Measurements from ENCODE around the gene TUBB.
"Not testable (repeated sequence)": the region's sequence is repeated elsewhere in the genome, so short reads cannot be mapped to it uniquely, and the experiment has no call there.

Gene TUBB

DNA sequence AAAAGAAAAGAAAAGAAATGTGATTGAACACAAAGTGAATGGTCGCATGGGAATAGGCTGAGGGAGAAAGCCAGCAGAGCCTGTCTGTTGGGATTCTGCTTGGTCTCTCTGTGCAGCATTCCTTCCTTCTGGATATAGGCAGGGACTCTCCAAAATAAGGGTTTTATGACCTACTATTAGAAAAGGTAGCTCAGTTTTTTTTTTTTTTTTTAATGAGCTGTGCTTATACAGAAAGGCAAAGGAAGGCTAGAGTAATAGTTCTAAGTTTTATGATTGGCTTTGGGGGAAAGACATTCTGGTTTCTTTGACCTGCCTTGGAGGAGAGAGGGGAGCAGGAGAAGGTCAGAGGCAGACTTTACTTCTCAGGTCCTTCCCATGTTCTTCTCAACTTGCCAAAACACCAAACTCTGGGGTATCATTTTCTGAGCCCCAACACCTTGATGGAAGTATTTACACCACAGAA is 43.0 kb downstream of the TUBB start:
- no peak for DNase-seq

DNA sequence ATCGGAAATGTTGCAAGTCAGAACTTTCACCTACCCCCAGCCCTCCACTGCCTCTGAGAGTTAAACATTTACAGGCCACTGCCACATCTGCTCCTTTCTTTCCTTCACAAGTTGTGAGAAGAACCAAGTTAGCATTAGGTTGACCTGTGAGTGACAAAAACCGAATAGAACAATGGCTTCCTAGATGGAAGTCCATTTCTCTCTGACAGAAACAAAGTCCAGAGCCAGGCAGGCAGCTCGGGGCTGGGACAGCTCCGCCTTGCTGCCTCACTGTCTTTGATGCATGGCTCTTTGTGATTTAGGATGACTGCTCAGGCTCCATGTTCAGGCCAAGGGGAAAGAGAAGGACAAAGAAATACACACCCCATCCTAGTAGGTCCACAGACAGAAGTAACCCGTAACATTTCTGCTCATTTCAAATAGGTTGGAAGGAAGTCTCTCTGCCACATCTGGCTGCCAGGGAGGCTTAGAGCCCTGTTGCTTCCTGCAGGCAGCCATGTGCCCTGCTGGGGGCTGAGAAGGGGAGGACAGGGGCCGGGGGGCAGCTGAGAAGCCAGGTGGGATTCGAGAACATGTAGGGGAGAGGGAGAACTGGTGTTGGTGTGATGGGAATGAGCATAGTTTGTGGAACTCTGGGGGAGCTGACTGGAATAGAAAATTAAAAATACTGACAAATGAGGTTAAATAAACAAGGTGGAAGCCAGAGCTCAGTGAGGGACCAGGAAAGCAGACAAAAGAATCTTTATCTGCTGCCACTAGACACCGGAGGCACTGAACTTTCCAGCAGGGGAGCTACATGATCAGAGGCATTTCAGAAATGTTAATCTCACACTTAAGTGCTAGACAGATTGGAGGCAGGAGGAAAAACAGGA is 43.7 kb downstream of the TUBB start:
- no peak for DNase-seq

DNA sequence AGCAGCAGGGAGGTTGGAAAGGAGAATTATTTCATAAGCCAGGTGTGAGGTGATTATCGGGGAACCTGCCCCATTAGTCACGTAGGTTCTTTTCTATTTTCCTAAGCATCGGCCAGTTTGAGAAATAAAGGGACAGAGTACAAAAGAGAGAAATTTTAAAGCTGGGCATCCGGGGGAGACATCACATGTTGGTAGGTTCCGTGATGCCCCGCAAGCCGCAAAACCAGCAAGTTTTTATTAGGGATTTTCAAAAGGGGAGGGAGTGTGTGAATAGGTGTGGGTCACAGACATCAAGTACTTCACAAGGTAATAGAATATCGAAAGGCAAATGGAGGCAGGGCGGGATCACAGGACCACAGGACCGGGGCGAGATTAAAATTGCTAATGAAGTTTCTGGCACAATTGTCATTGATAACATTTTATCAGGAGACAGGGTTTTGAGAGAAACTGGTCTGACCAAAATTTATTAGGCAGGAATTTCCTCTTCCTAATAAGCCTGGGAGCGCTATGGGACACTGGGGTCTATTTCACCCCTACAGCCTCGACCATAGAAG is 44.4 kb downstream of the TUBB start:
- DNase-seq, result not testable (repeated sequence)

DNA sequence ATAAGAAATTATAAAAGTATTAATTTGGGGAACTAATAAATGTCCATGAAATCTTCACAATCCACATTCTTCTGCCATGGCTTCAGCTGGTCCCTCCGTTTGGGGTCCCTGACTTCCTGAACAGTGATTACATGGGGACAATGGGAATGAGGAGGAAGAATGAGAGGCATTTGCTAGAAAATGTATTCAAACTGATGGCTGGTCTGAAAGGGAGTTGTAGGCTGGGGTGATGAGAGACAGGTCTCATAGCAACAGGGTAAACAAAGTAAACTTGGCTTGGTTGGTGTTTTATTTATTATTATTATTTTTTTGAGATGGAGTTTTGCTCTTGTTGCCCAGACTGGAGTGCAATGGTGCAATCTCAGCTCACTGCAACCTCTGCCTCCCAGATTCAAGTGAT is 45.3 kb downstream of the TUBB start:
- not testable (repeated sequence) for DNase-seq

DNA sequence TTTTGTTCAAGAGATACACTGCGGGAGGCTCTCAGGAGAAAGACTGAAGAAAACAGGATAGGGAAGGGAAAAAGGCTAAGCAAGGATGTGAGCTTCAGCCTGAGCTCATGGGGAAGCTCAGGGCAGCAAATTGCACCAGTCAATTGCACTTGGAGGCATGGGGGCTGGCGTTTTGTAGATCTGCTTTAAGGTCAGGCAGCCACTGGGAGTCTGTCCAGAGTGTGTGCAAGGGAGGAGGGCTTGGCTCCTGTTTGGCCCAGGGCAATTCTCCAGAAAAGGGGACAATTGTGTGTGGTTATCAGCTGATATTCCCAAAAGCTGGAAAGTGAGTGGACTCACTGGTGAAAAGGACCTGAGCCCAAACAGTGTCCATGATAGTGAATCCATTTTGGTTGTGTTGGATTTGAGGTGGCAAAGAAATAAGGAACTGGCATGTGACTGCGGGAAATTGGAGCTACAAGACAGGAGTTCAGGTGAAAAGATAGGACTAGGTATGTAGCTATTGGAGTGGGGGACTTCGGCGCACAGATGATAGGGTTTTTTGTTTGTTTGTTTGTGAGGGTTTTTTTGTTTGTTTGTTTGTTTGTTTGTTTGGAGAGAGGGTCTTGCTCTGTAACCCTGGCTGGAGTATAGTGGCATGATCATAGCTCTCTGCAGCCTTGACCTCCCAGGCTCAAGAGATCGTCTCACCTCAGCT is 46.5 kb downstream of the TUBB start:
- no peak for DNase-seq

DNA sequence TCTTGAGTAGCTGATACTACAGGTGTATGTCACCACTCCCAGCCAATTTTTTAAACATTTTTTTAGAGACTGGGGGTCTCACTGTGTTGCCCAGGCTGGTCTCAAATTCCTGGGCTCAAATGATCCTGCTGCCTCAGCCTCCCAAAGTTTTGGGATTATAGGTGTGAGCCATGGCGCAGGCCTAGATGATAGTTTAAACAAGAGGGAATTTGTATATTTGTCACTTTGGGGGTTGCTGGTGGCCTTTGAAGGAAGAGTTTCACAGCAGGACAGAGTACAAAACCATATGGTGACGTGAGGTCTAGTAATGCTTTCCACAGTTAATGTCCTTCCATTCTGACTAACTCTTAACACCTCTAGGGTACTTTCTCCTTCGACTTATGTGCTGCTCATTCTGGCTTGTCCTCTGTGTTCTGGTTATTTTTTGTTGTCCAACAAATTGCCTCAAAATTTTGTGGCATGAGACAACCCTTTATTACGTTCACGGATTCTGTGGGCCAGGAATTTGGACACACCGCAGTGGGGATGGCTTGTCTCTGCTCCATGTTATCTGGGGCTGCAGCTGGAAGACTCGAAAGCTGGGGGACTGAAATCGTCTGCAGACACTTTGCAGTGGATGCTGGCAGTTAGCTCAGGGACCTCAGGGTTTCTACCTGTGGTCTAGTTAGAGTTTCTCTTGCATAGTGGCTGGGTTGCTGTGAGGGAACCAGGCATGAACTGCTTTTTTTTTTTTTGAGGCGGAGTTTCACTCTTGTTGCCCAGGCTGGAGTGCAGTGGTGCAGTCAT is 47.2 kb downstream of the TUBB start:
- no peak for DNase-seq

DNA sequence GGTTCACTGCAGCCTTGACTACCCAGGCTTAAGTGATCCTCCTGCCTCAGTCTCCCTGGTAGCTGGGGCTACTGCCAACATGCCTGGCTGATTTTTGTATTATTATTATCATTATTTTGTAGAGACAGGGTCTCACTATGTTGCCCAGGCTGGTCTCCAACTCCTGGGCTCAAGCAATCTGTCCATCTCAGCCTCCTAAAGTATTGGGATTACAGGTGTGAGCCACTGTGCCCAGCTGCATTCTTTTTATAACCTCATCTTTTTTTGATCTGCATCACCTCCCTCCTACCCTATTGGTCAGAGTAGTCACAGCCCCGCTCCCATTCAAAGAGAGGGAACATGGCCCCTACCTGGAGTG is 47.8 kb downstream of the TUBB start:
- no peak for DNase-seq

DNA sequence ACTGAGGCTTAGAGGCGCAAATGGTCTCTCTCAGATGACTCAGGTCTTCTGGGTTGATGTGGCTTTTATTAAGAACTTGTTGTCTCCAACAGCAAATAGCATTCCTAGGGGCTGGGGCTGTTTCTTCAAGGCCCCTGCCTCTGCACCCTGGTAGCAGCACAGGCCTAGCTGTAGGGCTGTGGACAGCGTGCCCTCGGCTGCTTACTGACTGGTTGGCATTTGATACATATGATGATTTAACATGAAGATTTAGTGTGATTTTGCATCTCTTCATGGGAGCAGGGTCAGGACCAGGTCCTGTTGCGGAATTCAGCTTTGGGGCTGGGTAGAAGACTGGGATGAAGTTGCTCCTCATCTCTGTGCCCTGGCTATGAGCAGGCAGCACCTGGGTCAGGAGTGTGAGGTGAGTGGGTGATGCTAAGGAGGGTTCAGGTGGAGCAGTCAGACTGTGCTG is 48.5 kb downstream of the TUBB start:
- peak; percentile 31 for DNase-seq

DNA sequence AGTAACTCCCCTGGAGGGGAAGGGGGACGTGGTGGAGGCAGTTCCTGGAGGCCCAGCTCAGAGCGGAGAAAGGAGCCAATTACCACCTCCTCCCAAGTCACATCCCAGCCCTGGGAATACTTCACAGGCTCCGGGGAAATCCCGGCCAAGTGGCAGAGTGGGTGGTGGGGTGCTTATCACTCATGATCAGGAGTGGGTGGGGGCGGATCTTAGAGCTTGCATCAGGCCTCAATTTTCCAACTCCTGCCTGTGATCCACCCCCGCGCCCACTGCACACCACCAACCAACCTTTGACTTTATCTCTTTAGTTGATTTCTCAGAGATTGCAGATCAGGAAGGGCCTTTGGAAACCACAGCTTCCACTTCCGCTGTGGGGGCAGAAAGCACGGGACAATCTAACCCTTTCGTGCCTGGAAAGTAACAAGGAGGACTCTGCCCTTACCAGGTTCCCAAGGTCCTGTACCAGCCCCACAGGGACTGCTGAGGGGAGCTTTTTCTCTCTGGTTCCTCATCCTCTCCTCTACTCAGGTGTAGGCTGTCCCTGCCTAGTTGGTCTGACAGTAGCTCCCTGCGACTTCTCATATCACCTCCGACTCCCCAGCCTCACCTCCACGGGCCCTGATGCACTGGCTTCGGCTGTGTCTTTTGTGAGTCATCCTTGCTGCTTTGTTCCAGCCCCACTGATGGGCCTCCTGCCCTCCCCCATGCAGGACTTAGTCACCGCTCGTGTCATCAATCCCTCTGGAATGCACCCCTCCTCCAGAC is 49.1 kb downstream of the TUBB start:
- DNase-seq, result peak; percentile 81

DNA sequence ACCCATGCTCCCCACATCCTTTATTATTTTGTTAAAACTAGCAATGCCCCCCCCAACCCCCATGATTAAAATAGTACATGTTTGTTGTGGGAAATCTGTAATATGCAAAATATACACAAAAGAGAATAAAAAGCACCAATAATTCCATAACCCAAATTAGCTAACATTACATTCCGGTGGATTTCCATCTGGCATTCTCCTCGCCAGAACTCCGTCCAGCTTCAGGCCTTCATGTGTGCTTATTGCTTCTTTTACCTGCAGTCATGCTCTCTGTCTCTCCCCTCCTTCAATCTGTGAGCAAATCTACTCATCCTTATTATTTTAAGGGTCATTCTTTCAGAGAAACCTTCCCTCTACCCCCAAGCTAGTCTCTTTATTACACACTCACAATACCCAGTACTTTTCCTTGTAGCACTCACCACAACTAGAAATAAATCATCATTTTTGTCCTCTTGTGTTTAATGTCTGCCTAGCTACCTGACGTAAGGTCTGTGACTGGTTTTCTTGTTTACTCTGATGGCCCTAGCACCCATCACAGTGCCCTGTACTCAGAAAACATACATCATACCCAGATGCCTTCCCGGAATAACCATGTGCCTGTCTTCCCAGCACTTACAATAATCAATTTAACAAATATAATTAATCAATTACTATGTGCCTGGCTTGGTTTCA is 49.8 kb downstream of the TUBB start:
- DNase-seq, result no peak

DNA sequence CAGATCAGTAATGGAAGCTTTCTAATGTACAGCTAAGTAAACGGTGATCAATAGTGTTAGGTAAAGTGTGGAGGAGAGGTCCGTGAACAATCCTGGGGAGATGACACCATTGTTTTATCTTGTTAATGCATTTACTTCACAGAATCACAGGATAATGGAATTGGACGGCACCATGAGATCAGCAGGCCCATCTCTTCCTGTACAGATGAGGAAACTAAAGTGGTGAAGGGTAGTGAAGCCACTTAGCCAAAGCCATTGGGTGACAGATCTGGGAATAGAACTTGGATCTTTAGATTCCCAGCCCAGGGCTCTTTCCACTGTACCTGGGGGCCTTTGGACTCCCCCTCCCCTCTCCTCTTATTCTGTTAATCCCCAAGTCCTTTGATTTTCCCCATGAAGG is 50.4 kb downstream of the TUBB start:
- no peak for DNase-seq

DNA sequence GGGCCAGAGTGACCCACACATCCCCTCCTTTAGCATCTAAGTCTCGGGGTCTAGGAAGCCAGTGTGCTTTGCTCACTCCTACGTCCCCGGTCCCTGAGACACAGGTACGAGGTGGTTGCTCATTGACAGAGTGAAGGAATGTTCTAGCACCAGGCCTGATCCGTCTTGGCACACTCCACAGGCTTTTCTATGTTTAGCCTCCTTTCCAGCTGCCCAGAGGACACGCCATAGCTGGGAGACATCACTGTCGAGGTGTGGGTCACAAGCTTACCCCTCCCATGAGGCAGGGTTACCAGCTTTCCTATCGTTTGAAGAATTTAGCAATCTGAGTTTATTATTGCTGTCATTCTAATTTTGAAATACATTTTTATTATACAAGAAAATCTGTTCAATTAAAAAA is 54.5 kb downstream of the TUBB start:
- DNase-seq, result no peak
